SK-N-SH (cell line): ENCODE data around the gene KIF25. TPM values are rescaled to one million over a fixed set of nuclear protein-coding genes. Genes with fewer than 3 reads are reported as not detected.

ENCODE experiments used
- CTCF ChIA-PET: fragments of 300-600, 350-600 bp; formaldehyde crosslinking; extraction: SDS; loops from one replicate; lab custom pipeline; 2021; lab: Yijun Ruan, JAX
- POLR2A ChIA-PET: fragments of 350-600 bp; sonication (Branson Sonifier 250); formaldehyde crosslinking; extraction: SDS; loops from one replicate; lab custom pipeline; 2020; ENCODE audit warnings: antibody characterized with exemption, inconsistent platforms; lab: Yijun Ruan, JAX
- DNase-seq: peaks from one replicate; pipeline ENCODE4 v3.0.0; 2012
- H2AFZ ChIP-seq: fragments of 200-600 bp; sonication (generic); 2 replicates; pipeline ENCODE4 v1.8.1; 2016; ENCODE audit warnings: antibody characterized with exemption, mild to moderate bottlenecking, low read depth
- H3F3A ChIP-seq: fragments of 200-600 bp; sonication (generic); replicated peaks from 2 replicates; pipeline ENCODE3; 2016; ENCODE audit warnings: antibody characterized with exemption, mild to moderate bottlenecking; ENCODE audit not compliant: insufficient read depth
- H3K27ac ChIP-seq, 2 experiments: fragments of 200-500 bp in 1 of 2; fragments of 200-600 bp in 1 of 2; sonication (Bioruptor generic) in 1 of 2; sonication (generic), shearing (Covaris generic) in 1 of 2; 2 replicates each; pipeline versions ENCODE4 v1.5.1 to v1.6.1; 2014 to 2016; ENCODE audit warnings: low read depth in 2 of 2, inconsistent platforms in 1 of 2, low read length in 1 of 2, mild to moderate bottlenecking in 1 of 2, mixed read lengths in 1 of 2
- H3K27me3 ChIP-seq: fragments of 200-600 bp; sonication (generic), shearing (Covaris generic); 2 replicates; pipeline ENCODE4 v1.6.1; 2016; ENCODE audit warnings: mixed run types; ENCODE audit not compliant: insufficient read depth
- H3K36me3 ChIP-seq, 2 experiments: fragments of 200-500 bp in 1 of 2; fragments of 200-600 bp in 1 of 2; sonication (Bioruptor generic) in 1 of 2; sonication (generic) in 1 of 2; replicated peaks in 1 of 2; 2 replicates each; pipeline versions ENCODE3 to v1.5.1; 2014 to 2016; ENCODE audit warnings: low read length in 1 of 2, mild to moderate bottlenecking in 1 of 2; ENCODE audit not compliant: insufficient read depth in 2 of 2, control insufficient read depth in 1 of 2
- H3K4me1 ChIP-seq, 2 experiments: fragments of 200-500 bp in 1 of 2; fragments of 200-600 bp in 1 of 2; sonication (Bioruptor generic) in 1 of 2; sonication (generic), shearing (Covaris generic) in 1 of 2; 2 replicates each; pipeline versions ENCODE4 v1.5.1 to v1.6.1; 2014 to 2016; ENCODE audit warnings: low read depth in 1 of 2, low read length in 1 of 2, mixed run types in 1 of 2; ENCODE audit not compliant: insufficient read depth in 2 of 2, control insufficient read depth in 1 of 2
- H3K4me2 ChIP-seq: fragments of 200-600 bp; sonication (generic), shearing (Covaris generic); 2 replicates; pipeline ENCODE4 v1.6.1; 2017; ENCODE audit warnings: mixed run types
- H3K4me3 ChIP-seq, 2 experiments: fragments of 200-500 bp in 1 of 2; fragments of 200-600 bp in 1 of 2; sonication (Bioruptor generic) in 1 of 2; sonication (generic), shearing (Covaris generic) in 1 of 2; 2 replicates each; pipeline versions ENCODE4 v1.5.1 to v1.8.1; 2014 to 2016; ENCODE audit warnings: low read depth in 2 of 2, inconsistent platforms in 1 of 2, low read length in 1 of 2, mild to moderate bottlenecking in 1 of 2, mixed read lengths in 1 of 2, moderate library complexity in 1 of 2
- H3K79me2 ChIP-seq: fragments of 200-600 bp; sonication (generic); 2 replicates; pipeline ENCODE4 v1.8.1; 2017; ENCODE audit warnings: mild to moderate bottlenecking; ENCODE audit not compliant: insufficient read depth
- H3K9ac ChIP-seq: fragments of 200-600 bp; sonication (generic); 2 replicates; pipeline ENCODE4 v1.6.1; 2017; ENCODE audit warnings: mixed run types
- H3K9me2 ChIP-seq: fragments of 200-600 bp; sonication (generic); 2 replicates; pipeline ENCODE4 v1.6.1; 2017; ENCODE audit warnings: mixed run types
- H3K9me3 ChIP-seq: fragments of 200-600 bp; sonication (generic); 2 replicates; pipeline ENCODE4 v1.6.1; 2017; ENCODE audit warnings: mixed run types, mild to moderate bottlenecking, moderate library complexity
- H4K20me1 ChIP-seq: fragments of 200-600 bp; sonication (generic); 2 replicates; pipeline ENCODE4 v1.6.1; 2017; ENCODE audit warnings: mild to moderate bottlenecking, mixed run types; ENCODE audit not compliant: insufficient read depth
- CHD2 ChIP-seq: fragments of 150-350 bp; IDR thresholded peaks from 2 replicates; pipeline ENCODE4 v1.6.1; 2018; ENCODE audit warnings: low read length; ENCODE audit not compliant: partially characterized antibody
- CTCF ChIP-seq: fragments of 200-600 bp; sonication (generic); IDR thresholded peaks from 2 replicates; pipeline ENCODE4 v1.6.1; 2017; ENCODE audit warnings: antibody characterized with exemption, mild to moderate bottlenecking, moderate library complexity
- ELF1 ChIP-seq: IDR thresholded peaks from 2 replicates; pipeline ENCODE4 v1.4.0; 2012
- EP300 ChIP-seq, 2 experiments: IDR thresholded peaks; 2 replicates each; pipeline versions ENCODE4 v1.4.0 to v1.6.1; 2012; ENCODE audit warnings: borderline replicate concordance in 1 of 2, low read depth in 1 of 2, low read length in 1 of 2
- FOSL2 ChIP-seq: IDR thresholded peaks from 2 replicates; pipeline ENCODE4 v1.4.0; 2012; ENCODE audit warnings: low read depth, mild to moderate bottlenecking, moderate library complexity, borderline replicate concordance
- GATA2 ChIP-seq: sonication (generic); formaldehyde crosslinking; IDR thresholded peaks from 2 replicates; pipeline ENCODE4 v1.5.0; 2020; ENCODE audit warnings: mild to moderate bottlenecking, missing genetic modification reagents
- IRF3 ChIP-seq: fragments of 150-350 bp; IDR thresholded peaks from 2 replicates; pipeline ENCODE4 v1.6.1; 2016; ENCODE audit warnings: mild to moderate bottlenecking, low read depth, low read length
- JUND ChIP-seq: IDR thresholded peaks from 2 replicates; pipeline ENCODE4 v1.4.0; 2012
- NFIC ChIP-seq: IDR thresholded peaks from 2 replicates; pipeline ENCODE4 v1.4.0; 2012; ENCODE audit warnings: borderline replicate concordance
- NRF1 ChIP-seq: IDR thresholded peaks from 2 replicates; pipeline ENCODE4 v1.6.1; 2012; ENCODE audit warnings: low read depth, mild to moderate bottlenecking, low read length
- PBX3 ChIP-seq: IDR thresholded peaks from 2 replicates; pipeline ENCODE4; 2012
- POLR2AphosphoS5 ChIP-seq: IDR thresholded peaks from 2 replicates; pipeline ENCODE4 v1.6.1; 2012; ENCODE audit warnings: low read depth, low read length
- RAD21 ChIP-seq: IDR thresholded peaks from 2 replicates; pipeline ENCODE4 v1.6.1; 2012; ENCODE audit warnings: mild to moderate bottlenecking, low read length
- SIN3A ChIP-seq: IDR thresholded peaks from 2 replicates; pipeline ENCODE4 v1.6.1; 2012; ENCODE audit warnings: low read depth, mild to moderate bottlenecking, low read length, moderate library complexity, borderline replicate concordance
- TCF12 ChIP-seq: IDR thresholded peaks from 2 replicates; pipeline ENCODE4 v1.4.0; 2012
- TEAD4 ChIP-seq: IDR thresholded peaks from 2 replicates; pipeline ENCODE4 v1.4.0; 2012; ENCODE audit warnings: mild to moderate bottlenecking, borderline replicate concordance; ENCODE audit not compliant: insufficient read depth
- USF2 ChIP-seq: fragments of 150-350 bp; IDR thresholded peaks from 2 replicates; pipeline ENCODE4 v1.6.1; 2017; ENCODE audit warnings: antibody characterized with exemption, low read length, low read depth, borderline replicate concordance
- YY1 ChIP-seq: IDR thresholded peaks from 2 replicates; pipeline ENCODE4 v1.4.0; 2012; ENCODE audit warnings: low read depth, mild to moderate bottlenecking
- ZBTB33 ChIP-seq: IDR thresholded peaks from 2 replicates; pipeline ENCODE4 v1.4.0; 2012; ENCODE audit warnings: low read depth, borderline replicate concordance
- WGBS: methylation state at CpG from one replicate; pipeline ENCODE4 v1.1.6; 2017; ENCODE audit warnings: low lambda C conversion rate; 5-methylcytosine and 5-hydroxymethylcytosine counted together
- polyA plus RNA-seq, 3 experiments: library from polyadenylated mRNA; depleted of rRNA; stranded (reverse); fragments of >200 nt; gene quantifications; 2 replicates each; pipeline ENCODE4 v1.2.3, GENCODE V29; 2012

The KIF25 gene
- polyA plus RNA-seq, 1 of the 3 experiments (the other 2 are of a cell fraction), result not detected

GRCh38 chr6:168005796-168006195 is 8.3 kb downstream of the KIF25 start (continued):
- TF ChIP-seq POLR2AphosphoS5 (no peak), SIN3A (no peak), JUND (no peak)
- TF ChIP-seq, all 33 proteins: peak for 0

GRCh38 chr6:168007592-168008338 is 10.3 kb downstream of the KIF25 start:
- DNase-seq, result no peak
- no peak overlapping the region for H3K4me2 ChIP-seq
- no peaks in the 10 kb centered on the region for H3K36me3 ChIP-seq
- TF ChIP-seq TCF12 (peak; percentile 32; the same call in 1 of the 2 replicates), TEAD4 (peak; percentile 23; the same call in 1 of the 2 replicates), POLR2AphosphoS5 (no peak), EP300 (IDR thresholded peaks at IDR 0.05; ENCODE audit: borderline replicate concordance in 1 of 2, low read depth in 1 of 2, low read length in 1 of 2) (peak in 1 of 2 experiments; percentile 20; a peak in 1 of 4 replicates), FOSL2 (0 out of 2 replicates have a peak, but pooled peaks have one; percentile 5), GATA2 (CRISPR knock-in tag) (no peak), NFIC (peak; percentile 29; the same call in 1 of the 2 replicates)
- no peaks in the 10 kb centered on the region for H4K20me1 ChIP-seq
- ChIA-PET CTCF (no interaction called here), POLR2A (no interaction called here)
- H3K9me3 ChIP-seq, result peaks cover 16% of the 10 kb centered on the region; the same call in 1 of the 2 replicates
- H3K4me3 ChIP-seq, result no peak overlapping the region
- H3K27me3 ChIP-seq, result no peaks in the 10 kb centered on the region
- no peaks in the 10 kb centered on the region for H3K79me2 ChIP-seq
- peaks cover 3% of the 10 kb centered on the region for H3F3A ChIP-seq
- WGBS, result 6% methylated on average over 3 of the region's 3 CpGs
- no peak overlapping the region for H2AFZ ChIP-seq
- H3K9ac ChIP-seq, result no peak overlapping the region
- H3K4me1 ChIP-seq, result no peaks in the 10 kb centered on the region
- no peak overlapping the region for H3K27ac ChIP-seq
- no peaks in the 10 kb centered on the region for H3K9me2 ChIP-seq

GRCh38 chr6:168009331-168009730 is 11.9 kb downstream of the KIF25 start:
- DNase-seq, result no peak
- peaks cover 3% of the 10 kb centered on the region for H3F3A ChIP-seq
- H3K4me2 ChIP-seq, result no peak overlapping the region
- H3K27me3 ChIP-seq, result no peaks in the 10 kb centered on the region
- POLR2A ChIA-PET, result no interaction called here
- no peak overlapping the region for H2AFZ ChIP-seq
- peaks cover 16% of the 10 kb centered on the region; the same call in 1 of the 2 replicates for H3K9me3 ChIP-seq
- H3K27ac ChIP-seq, result no peak overlapping the region
- no peaks in the 10 kb centered on the region for H4K20me1 ChIP-seq
- H3K4me1 ChIP-seq, result no peaks in the 10 kb centered on the region
- no peaks in the 10 kb centered on the region for H3K36me3 ChIP-seq
- no peak overlapping the region for H3K4me3 ChIP-seq
- H3K9me2 ChIP-seq, result no peaks in the 10 kb centered on the region
- H3K79me2 ChIP-seq, result no peaks in the 10 kb centered on the region
- H3K9ac ChIP-seq, result no peak overlapping the region
- WGBS, result 44% methylated on average over 3 of the region's 3 CpGs
- CTCF ChIA-PET, result no interaction called here
- TF ChIP-seq PBX3, result no peak
- no peak for TF ChIP-seq ZBTB33
- no peak for TF ChIP-seq USF2
- no peak for TF ChIP-seq CTCF
- no peak for TF ChIP-seq ELF1
- no peak for TF ChIP-seq RAD21
- TF ChIP-seq FOSL2, result no peak
- TF ChIP-seq IRF3, result no peak
- TF ChIP-seq CHD2, result no peak
- no peak for TF ChIP-seq JUND
- no peak for TF ChIP-seq NRF1
- TF ChIP-seq YY1, result no peak
